ENCODE data around the gene ARID3B. TPM values are rescaled to one million over a fixed set of nuclear protein-coding genes. Genes with fewer than 3 reads are reported as not detected.

The ARID3B gene
- total RNA-seq, 1 donor from 2014 or later, result 53.6 TPM

- Mint-ChIP-seq H3K4me1 (ENCODE audit: low read depth) (peaks cover 12% of the 10 kb centered on the region), H3K4me3 (no peak overlapping the region), H3K27ac (no peak overlapping the region), H3K9me3 (no peaks in the 10 kb centered on the region), H3K36me3 (ENCODE audit: low read depth) (no peaks in the 10 kb centered on the region), H3K27me3 (ENCODE audit: insufficient read depth) (no peaks in the 10 kb centered on the region)
- DNase-seq (ENCODE audit: low spot score), result no peak
- intact Hi-C loops (cut with micrococcal nuclease), result no loop called here
Observed at GRCh38 chr15:74603789-74604705, 63.0 kb downstream of the ARID3B start.

- H3K9me3 Mint-ChIP-seq, result no peaks in the 10 kb centered on the region
- no peak overlapping the region for H3K4me3 Mint-ChIP-seq
- no peak overlapping the region for H3K27ac Mint-ChIP-seq
- intact Hi-C loops (cut with micrococcal nuclease), result no loop called here
- H3K27me3 Mint-ChIP-seq (ENCODE audit: insufficient read depth), result no peaks in the 10 kb centered on the region
- H3K36me3 Mint-ChIP-seq (ENCODE audit: low read depth), result no peaks in the 10 kb centered on the region
- DNase-seq (ENCODE audit: low spot score), result no peak
- peaks cover 8% of the 10 kb centered on the region for H3K4me1 Mint-ChIP-seq (ENCODE audit: low read depth)
Observed at GRCh38 chr15:74604983-74605794, 64.2 kb downstream of the ARID3B start.

GRCh38 chr15:74605795-74606150 is 64.8 kb downstream of the ARID3B start:
- H3K27me3 Mint-ChIP-seq (ENCODE audit: insufficient read depth), result no peaks in the 10 kb centered on the region
- H3K27ac Mint-ChIP-seq, result no peak overlapping the region
- H3K4me3 Mint-ChIP-seq, result no peak overlapping the region
- peaks cover 8% of the 10 kb centered on the region for H3K4me1 Mint-ChIP-seq (ENCODE audit: low read depth)
- no peak for DNase-seq (ENCODE audit: low spot score)
- no peaks in the 10 kb centered on the region for H3K9me3 Mint-ChIP-seq
- no peaks in the 10 kb centered on the region for H3K36me3 Mint-ChIP-seq (ENCODE audit: low read depth)
- intact Hi-C loops (cut with micrococcal nuclease), result no loop called here

- intact Hi-C loops (cut with micrococcal nuclease), result no loop called here
- Mint-ChIP-seq H3K36me3 (ENCODE audit: low read depth) (no peaks in the 10 kb centered on the region), H3K27me3 (ENCODE audit: insufficient read depth) (peaks cover 5% of the 10 kb centered on the region), H3K27ac (no peak overlapping the region), H3K4me1 (ENCODE audit: low read depth) (peaks cover 8% of the 10 kb centered on the region), H3K4me3 (no peak overlapping the region), H3K9me3 (no peaks in the 10 kb centered on the region)
- no peak for DNase-seq (ENCODE audit: low spot score)
Observed at GRCh38 chr15:74608786-74609185, 67.8 kb downstream of the ARID3B start.

- Mint-ChIP-seq H3K9me3 (no peaks in the 10 kb centered on the region), H3K27me3 (ENCODE audit: insufficient read depth) (peaks cover 5% of the 10 kb centered on the region), H3K4me3 (no peak overlapping the region), H3K27ac (no peak overlapping the region), H3K4me1 (ENCODE audit: low read depth) (peaks cover 8% of the 10 kb centered on the region), H3K36me3 (ENCODE audit: low read depth) (no peaks in the 10 kb centered on the region)
- intact Hi-C loops (cut with micrococcal nuclease), result loop anchor here (10.0 kb wide), 1 partner anchor 615 kb away; the partner anchor contains the start of genes PML and STOML1
- no peak for DNase-seq (ENCODE audit: low spot score)
Observed at GRCh38 chr15:74609938-74610301, 68.9 kb downstream of the ARID3B start.

GRCh38 chr15:74610302-74610951 is 69.4 kb downstream of the ARID3B start:
- Mint-ChIP-seq H3K36me3 (ENCODE audit: low read depth) (no peaks in the 10 kb centered on the region), H3K27me3 (ENCODE audit: insufficient read depth) (peaks cover 5% of the 10 kb centered on the region), H3K4me1 (ENCODE audit: low read depth) (peaks cover 4% of the 10 kb centered on the region), H3K4me3 (no peak overlapping the region), H3K9me3 (no peaks in the 10 kb centered on the region), H3K27ac (no peak overlapping the region)
- intact Hi-C loops (cut with micrococcal nuclease), result loop anchor here (10.0 kb wide), 1 partner anchor 616 kb away; the partner anchor contains the start of genes PML and STOML1
- no peak for DNase-seq (ENCODE audit: low spot score)

GRCh38 chr15:74611341-74611740 is 70.3 kb downstream of the ARID3B start:
- H3K4me1 Mint-ChIP-seq (ENCODE audit: low read depth), result peaks cover under 1% of the 10 kb centered on the region
- H3K9me3 Mint-ChIP-seq, result no peaks in the 10 kb centered on the region
- H3K4me3 Mint-ChIP-seq, result no peak overlapping the region
- intact Hi-C loops (cut with micrococcal nuclease), result loop anchor here (10.0 kb wide), 1 partner anchor 617 kb away; the partner anchor contains the start of genes PML and STOML1
- no peaks in the 10 kb centered on the region for H3K36me3 Mint-ChIP-seq (ENCODE audit: low read depth)
- H3K27ac Mint-ChIP-seq, result no peak overlapping the region
- H3K27me3 Mint-ChIP-seq (ENCODE audit: insufficient read depth), result peaks cover 5% of the 10 kb centered on the region
- no peak for DNase-seq (ENCODE audit: low spot score)

GRCh38 chr15:74611834-74612233 is 70.8 kb downstream of the ARID3B start:
- Mint-ChIP-seq H3K4me3 (no peak overlapping the region), H3K27ac (no peak overlapping the region), H3K36me3 (ENCODE audit: low read depth) (no peaks in the 10 kb centered on the region), H3K27me3 (ENCODE audit: insufficient read depth) (peaks cover 5% of the 10 kb centered on the region), H3K9me3 (no peaks in the 10 kb centered on the region), H3K4me1 (ENCODE audit: low read depth) (peaks cover 5% of the 10 kb centered on the region)
- DNase-seq (ENCODE audit: low spot score), result no peak
- intact Hi-C loops (cut with micrococcal nuclease), result loop anchor here (10.0 kb wide), 1 partner anchor 617 kb away; the partner anchor contains the start of genes PML and STOML1

- Mint-ChIP-seq H3K36me3 (ENCODE audit: low read depth) (peaks cover 6% of the 10 kb centered on the region), H3K4me3 (peak overlapping the region; percentile 67), H3K27ac (peak overlapping the region; percentile 68), H3K4me1 (ENCODE audit: low read depth) (peaks cover 13% of the 10 kb centered on the region), H3K9me3 (no peaks in the 10 kb centered on the region), H3K27me3 (ENCODE audit: insufficient read depth) (peaks cover 5% of the 10 kb centered on the region)
- intact Hi-C loops (cut with micrococcal nuclease), result loop anchor here (10.0 kb wide), 1 partner anchor 618 kb away; the partner anchor contains the start of genes PML and STOML1
- DNase-seq (ENCODE audit: low spot score), result no peak
Observed at GRCh38 chr15:74612677-74613076, 71.7 kb downstream of the ARID3B start.

GRCh38 chr15:74613089-74613952 is 72.3 kb downstream of the ARID3B start:
- no peak for DNase-seq (ENCODE audit: low spot score)
- H3K36me3 Mint-ChIP-seq (ENCODE audit: low read depth), result peaks cover 7% of the 10 kb centered on the region
- H3K27me3 Mint-ChIP-seq (ENCODE audit: insufficient read depth), result peaks cover 5% of the 10 kb centered on the region
- H3K27ac Mint-ChIP-seq, result peak overlapping the region; percentile 68
- peak overlapping the region; percentile 67 for H3K4me3 Mint-ChIP-seq
- H3K4me1 Mint-ChIP-seq (ENCODE audit: low read depth), result peaks cover 19% of the 10 kb centered on the region
- H3K9me3 Mint-ChIP-seq, result no peaks in the 10 kb centered on the region
- intact Hi-C loops (cut with micrococcal nuclease), result loop anchor here (10.0 kb wide), 1 partner anchor 619 kb away; the partner anchor contains the start of genes PML and STOML1

GRCh38 chr15:74613953-74614743 is 73.1 kb downstream of the ARID3B start:
- intact Hi-C loops (cut with micrococcal nuclease), result loop anchor here (1.0 to 10.0 kb wide), 4 partner anchors 16 to 837 kb away; partner anchors contain the start of genes PML, SIN3A and STOML1
- Mint-ChIP-seq H3K36me3 (ENCODE audit: low read depth) (peaks cover 7% of the 10 kb centered on the region), H3K27me3 (ENCODE audit: insufficient read depth) (peaks cover 5% of the 10 kb centered on the region), H3K4me1 (ENCODE audit: low read depth) (peaks cover 19% of the 10 kb centered on the region), H3K9me3 (no peaks in the 10 kb centered on the region), H3K27ac (peak overlapping the region; percentile 29), H3K4me3 (peak overlapping the region; percentile 67)
- no peak for DNase-seq (ENCODE audit: low spot score)
